ENCODE measurements around the gene LOXL3. TPM values are rescaled to one million over a fixed set of nuclear protein-coding genes. Genes with fewer than 3 reads are reported as not detected.
A peak's percentile ranks its signal among the peaks of the same experiment; 100 is the strongest.

Gene LOXL3
- total and polyA plus RNA-seq, 2 of the 8 experiments (the other 6 are each of a cell fraction or from before 2014, with no cell fraction given) = 22.4 to 27.2 TPM

- 34% methylated on average over 6 of the region's 6 CpGs; no CpG with 5 or more reads in 1 of the 2 experiments for WGBS, 2 experiments (ENCODE audit: extremely low coverage in 1 of 2, insufficient coverage in 1 of 2, insufficient read length in 1 of 2, insufficient replicate concordance in 2 of 2, low coverage in 1 of 2, low lambda C conversion rate in 2 of 2, missing lambda C conversion rate in 1 of 2)
- Histone ChIP-seq H3K79me1 (ENCODE audit: low read depth, low read length) (no peaks in the 10 kb centered on the region), H3K4me3 (ENCODE audit: extremely low read depth in 1 of 4, insufficient read depth in 2 of 4, low read depth in 3 of 4, low read length in 4 of 4) (no peak overlapping the region), H3K27me3 (replicated peaks in 1 of 4; ENCODE audit: control insufficient read depth in 3 of 4, extremely low read depth in 1 of 4, insufficient read depth in 3 of 4, low read length in 3 of 4) (no peaks in the 10 kb centered on the region), H4K20me1 (replicated peaks in 1 of 2; ENCODE audit: control insufficient read depth in 1 of 2, insufficient read depth in 2 of 2, low read length in 2 of 2) (no peaks in the 10 kb centered on the region), H3K4me2 (ENCODE audit: insufficient read depth in 1 of 2, low read depth in 2 of 2, low read length in 2 of 2) (no peak overlapping the region), H2BK12ac (ENCODE audit: low read depth, low read length) (peak overlapping the region; percentile 55), H3K4ac (replicated peaks; ENCODE audit: insufficient read length, low read depth, low read length) (no peak overlapping the region), H3K79me2 (ENCODE audit: control insufficient read depth in 1 of 2, insufficient read depth in 2 of 2, low read length in 2 of 2) (no peaks in the 10 kb centered on the region), H4K91ac (replicated peaks; ENCODE audit: insufficient read length, low read length) (no peak overlapping the region), H3K4me1 (replicated peaks in 1 of 4; ENCODE audit: control insufficient read depth in 3 of 4, insufficient read depth in 4 of 4, low read length in 3 of 4) (peaks cover 0 to 2% (median under 1%) of the 10 kb centered on the region in 4 experiments; a peak in 1 of 7 replicates), H3K36me3 (ENCODE audit: control insufficient read depth in 2 of 4, insufficient read depth in 4 of 4, low read length in 3 of 4) (no peaks in the 10 kb centered on the region), H3K56ac (replicated peaks; ENCODE audit: insufficient read length, low read depth, low read length) (no peak overlapping the region), H3K9me3 (ENCODE audit: insufficient read depth in 2 of 2, low read depth in 1 of 2, low read length in 1 of 2) (no peaks in the 10 kb centered on the region), H2BK15ac (ENCODE audit: low read length) (no peak overlapping the region), H2BK120ac (replicated peaks; ENCODE audit: low read depth, low read length) (no peak overlapping the region), H2AFZ (ENCODE audit: low read length) (0 out of 2 replicates have a peak overlapping the region, but pooled peaks have one; percentile 49), H3K18ac (ENCODE audit: extremely low read depth, low read length) (no peak overlapping the region), H2BK20ac (ENCODE audit: low read length) (no peak overlapping the region), H3K23ac (ENCODE audit: insufficient read length) (no peak overlapping the region), H3K27ac (ENCODE audit: low read depth, low read length) (no peak overlapping the region), H3K23me2 (ENCODE audit: low read depth, low read length) (no peaks in the 10 kb centered on the region), H2BK5ac (ENCODE audit: low read depth, low read length) (no peak overlapping the region), H3K14ac (ENCODE audit: insufficient read length) (no peak overlapping the region), H4K5ac (ENCODE audit: insufficient read length, low read depth, low read length) (no peak overlapping the region), H3K9ac (replicated peaks in 1 of 4; ENCODE audit: extremely low read depth in 1 of 4, low read depth in 3 of 4, low read length in 3 of 4) (no peak overlapping the region), H4K8ac (ENCODE audit: extremely low read depth, insufficient read depth, low read length) (no peak overlapping the region), H2AK5ac (ENCODE audit: low read depth, low read length) (no peak overlapping the region)
- DNase-seq (ENCODE audit: low read depth in 1 of 2, low spot score in 2 of 2) (peak; percentile 33 to 66), FAIRE-seq (peak; percentile 84)
- CTCF ChIA-PET (ENCODE audit: partially characterized antibody) = interaction anchor here (0.5 to 12.2 kb wide), 37 partner anchors 8 to 326 kb away, joined by 3 to 158 read pairs (median 5); partner anchors contain the start of genes AUP1, CCDC142, HTRA2 and INO80B
- POLR2A ChIA-PET (ENCODE audit: partially characterized antibody) = interaction anchor here (1.2 to 1.7 kb wide), 6 partner anchors 10 to 105 kb away, joined by 3 to 9 read pairs (median 4); partner anchors contain the start of genes AUP1, CCDC142, HTRA2 and TTC31
- peak; percentile 89 to 90 for TF ChIP-seq RAD21 (IDR thresholded peaks at IDR 0.05 in 1 of 2, conservative IDR thresholded peaks at IDR 0.05 in 1 of 2; ENCODE audit: low read depth in 2 of 2, low read length in 2 of 2)
- TF ChIP-seq CREB1 (IDR thresholded peaks at IDR 0.05) = no peak
- TF ChIP-seq TAF7 (optimal IDR thresholded peaks at IDR 0.05; ENCODE audit: borderline replicate concordance, low read depth, low read length) = no peak
- no peak for TF ChIP-seq JUN (IDR thresholded peaks at IDR 0.05; ENCODE audit: low read depth, low read length)
- no peak for TF ChIP-seq TBP (IDR thresholded peaks at IDR 0.05; ENCODE audit: low read depth, low read length)
- no peak for TF ChIP-seq TCF12 (IDR thresholded peaks at IDR 0.05; ENCODE audit: low read depth, low read length)
- no peak for TF ChIP-seq SP1 (IDR thresholded peaks at IDR 0.05; ENCODE audit: low read depth, low read length)
- TF ChIP-seq TAF1 (IDR thresholded peaks at IDR 0.05; ENCODE audit: low read depth, low read length) = 0 out of 2 replicates have a peak, but pooled peaks have one; percentile 18
- TF ChIP-seq CEBPB (IDR thresholded peaks at IDR 0.05; ENCODE audit: low read depth, low read length) = peak; percentile 67; the same call in 1 of the 2 replicates
- TF ChIP-seq POU5F1 (IDR thresholded peaks at IDR 0.05; ENCODE audit: low read depth, low read length) = no peak
- no peak for TF ChIP-seq GTF2F1 (IDR thresholded peaks at IDR 0.05; ENCODE audit: borderline replicate concordance, low read depth, low read length)
- no peak for TF ChIP-seq POLR2A (IDR thresholded peaks at IDR 0.05; ENCODE audit: control extremely low read depth in 1 of 2, low read depth in 2 of 2, low read length in 2 of 2)
- no peak for TF ChIP-seq USF2 (IDR thresholded peaks at IDR 0.05; ENCODE audit: low read length)
Observed at GRCh38 chr2:74587664-74588277, 34.0 kb upstream of the LOXL3 start.
